ENCODE data around the gene C12orf56. TPM values are rescaled to one million over a fixed set of nuclear protein-coding genes. Genes with fewer than 3 reads are reported as not detected.

C12orf56 gene, protein sequence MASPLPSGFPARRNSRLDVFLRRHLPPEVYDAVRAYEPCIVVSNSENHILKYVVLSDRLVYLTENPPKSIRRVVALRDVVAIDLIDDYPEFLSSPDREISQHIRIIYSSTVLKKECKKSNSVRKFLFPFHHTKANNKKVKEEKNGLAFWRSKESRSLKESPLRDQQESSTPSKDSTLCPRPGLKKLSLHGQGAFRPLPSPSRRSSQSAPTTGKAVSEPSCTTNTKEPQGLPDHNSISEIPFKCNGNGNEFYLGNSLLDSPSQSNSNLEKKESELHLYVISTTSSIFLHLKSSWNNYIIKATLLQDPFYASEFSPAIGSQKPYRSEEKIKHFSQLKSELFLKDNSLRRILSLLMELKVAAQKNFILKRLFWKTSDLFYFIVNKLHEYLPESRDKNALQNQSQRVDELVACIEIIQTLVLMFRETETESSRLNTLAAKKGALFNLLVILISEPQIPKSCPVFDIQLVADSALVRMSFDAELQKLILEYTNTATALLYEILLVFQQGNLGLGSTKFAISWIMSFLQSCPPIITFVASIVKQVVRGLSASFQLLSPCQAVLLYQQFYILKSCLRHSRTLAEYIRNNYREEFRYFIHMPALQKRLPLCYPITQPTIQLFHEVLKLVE
- polyA plus RNA-seq (0.03 to 0.18 TPM (median 0.14 TPM) in 3 replicates), polyA minus RNA-seq (0.07 to 0.32 TPM in 2 of 3 replicates, not detected in the other)
- polyA plus RNA-seq (2011; ENCODE audit: low read depth), result 0.19 TPM
- 0.06 and 0.21 TPM in 2 replicates for polyA plus RNA-seq (2011; cell fraction: cytosol; rRNA removed)
- polyA plus RNA-seq (2011; cell fraction: nucleus; rRNA removed), result 0.07 and 0.28 TPM in 2 replicates
- polyA plus RNA-seq (2012; ENCODE audit: low replicate concordance), result 0.08 and 0.75 TPM in 2 replicates
- not detected for polyA minus RNA-seq (2011; cell fraction: cytosol; rRNA and poly(A)+ RNA removed)
- polyA minus RNA-seq (2011; cell fraction: nucleus; rRNA and poly(A)+ RNA removed), result not detected in 2 replicates

DNA sequence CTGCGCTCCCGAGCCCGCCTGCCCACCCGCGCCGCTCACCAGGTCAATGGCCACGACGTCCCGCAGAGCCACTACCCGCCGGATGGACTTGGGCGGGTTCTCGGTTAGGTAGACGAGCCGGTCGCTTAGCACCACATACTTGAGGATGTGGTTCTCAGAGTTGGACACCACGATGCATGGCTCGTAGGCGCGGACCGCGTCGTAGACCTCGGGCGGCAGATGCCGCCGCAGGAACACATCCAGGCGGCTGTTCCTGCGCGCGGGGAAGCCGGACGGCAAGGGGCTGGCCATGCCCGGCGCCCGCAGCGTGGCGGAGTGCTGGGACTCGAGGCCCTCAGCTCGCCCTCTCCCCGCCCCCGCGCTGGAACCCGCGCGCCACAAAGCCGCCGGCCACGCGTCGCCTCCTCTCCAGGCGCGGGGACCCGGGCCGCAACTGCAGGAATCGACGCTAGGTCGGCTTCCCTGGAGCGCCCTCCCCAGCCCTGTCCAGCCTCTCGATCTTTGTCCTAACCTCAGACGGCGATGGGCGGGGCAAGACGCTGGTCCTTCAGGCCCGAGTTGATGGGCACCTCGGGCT is at the start of gene C12orf56:
TSS of gene C12orf56 (minus strand) at position 484 of the 577 bp plus-strand sequence. CDS start at position 291, 193 bp downstream.
- FAIRE-seq, result no peak
- no peak for TF ChIP-seq EZH2 (IDR thresholded peaks at IDR 0.05; ENCODE audit: low read length)
- TF ChIP-seq, protein P1, sequence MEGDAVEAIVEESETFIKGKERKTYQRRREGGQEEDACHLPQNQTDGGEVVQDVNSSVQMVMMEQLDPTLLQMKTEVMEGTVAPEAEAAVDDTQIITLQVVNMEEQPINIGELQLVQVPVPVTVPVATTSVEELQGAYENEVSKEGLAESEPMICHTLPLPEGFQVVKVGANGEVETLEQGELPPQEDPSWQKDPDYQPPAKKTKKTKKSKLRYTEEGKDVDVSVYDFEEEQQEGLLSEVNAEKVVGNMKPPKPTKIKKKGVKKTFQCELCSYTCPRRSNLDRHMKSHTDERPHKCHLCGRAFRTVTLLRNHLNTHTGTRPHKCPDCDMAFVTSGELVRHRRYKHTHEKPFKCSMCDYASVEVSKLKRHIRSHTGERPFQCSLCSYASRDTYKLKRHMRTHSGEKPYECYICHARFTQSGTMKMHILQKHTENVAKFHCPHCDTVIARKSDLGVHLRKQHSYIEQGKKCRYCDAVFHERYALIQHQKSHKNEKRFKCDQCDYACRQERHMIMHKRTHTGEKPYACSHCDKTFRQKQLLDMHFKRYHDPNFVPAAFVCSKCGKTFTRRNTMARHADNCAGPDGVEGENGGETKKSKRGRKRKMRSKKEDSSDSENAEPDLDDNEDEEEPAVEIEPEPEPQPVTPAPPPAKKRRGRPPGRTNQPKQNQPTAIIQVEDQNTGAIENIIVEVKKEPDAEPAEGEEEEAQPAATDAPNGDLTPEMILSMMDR (optimal IDR thresholded peaks at IDR 0.05 in 1 of 3, IDR thresholded peaks at IDR 0.05 in 1 of 3, conservative IDR thresholded peaks at IDR 0.05 in 1 of 3; ENCODE audit: extremely low read depth in 1 of 3, insufficient read depth in 2 of 3, low read length in 3 of 3), result no peak
- H3K36me3 ChIP-seq (ENCODE audit: control insufficient read depth in 2 of 2, extremely low read depth in 1 of 2, insufficient read depth in 2 of 2, low read length in 2 of 2), result no peaks in the 10 kb centered on the region
- H3K79me2 ChIP-seq (ENCODE audit: control insufficient read depth, insufficient read depth, low read length), result no peaks in the 10 kb centered on the region
- H2AFZ ChIP-seq (ENCODE audit: control insufficient read depth, low read length), result peak within 1 kb of the TSS; percentile 70
- DNase-seq (ENCODE audit: low read depth, low spot score), result no peak
- no peaks in the 10 kb centered on the region for H4K20me1 ChIP-seq (ENCODE audit: control insufficient read depth, extremely low read depth, insufficient read depth, low read length)
- dilution Hi-C loops (cut with MboI; ENCODE audit: extremely low pct_ligation_motif_present, low sequenced_read_pairs), result no loop called here
- no peaks in the 10 kb centered on the region for H3K9me3 ChIP-seq (ENCODE audit: control insufficient read depth, low read depth, low read length)
- no peaks in the 10 kb centered on the region for H3K27me3 ChIP-seq (ENCODE audit: control insufficient read depth, extremely low read depth, insufficient read depth, low read length)
- peak within 1 kb of the TSS; percentile 1 to 27 (median 23) for H3K4me3 ChIP-seq (ENCODE audit: control insufficient read depth in 2 of 3, extremely low read depth in 1 of 3, insufficient read depth in 2 of 3, low read depth in 1 of 3, low read length in 3 of 3)
- H3K27ac ChIP-seq (ENCODE audit: control insufficient read depth, insufficient read depth, low read length), result no peak within 1 kb of the TSS
- H3K4me2 ChIP-seq (ENCODE audit: control insufficient read depth, extremely low read depth, insufficient read depth, low read depth, low read length), result peak within 1 kb of the TSS; percentile 57
- H3K4me1 ChIP-seq (ENCODE audit: control insufficient read depth, extremely low read depth, insufficient read depth, low read length), result peaks cover 17% of the 10 kb centered on the region
- H3K9ac ChIP-seq (ENCODE audit: control insufficient read depth, extremely low read depth, insufficient read depth, low read length), result no peak within 1 kb of the TSS
- no peaks in the 10 kb centered on the region for H3K9me1 ChIP-seq (ENCODE audit: control insufficient read depth, extremely low read depth, insufficient read depth, low read length)

DNA sequence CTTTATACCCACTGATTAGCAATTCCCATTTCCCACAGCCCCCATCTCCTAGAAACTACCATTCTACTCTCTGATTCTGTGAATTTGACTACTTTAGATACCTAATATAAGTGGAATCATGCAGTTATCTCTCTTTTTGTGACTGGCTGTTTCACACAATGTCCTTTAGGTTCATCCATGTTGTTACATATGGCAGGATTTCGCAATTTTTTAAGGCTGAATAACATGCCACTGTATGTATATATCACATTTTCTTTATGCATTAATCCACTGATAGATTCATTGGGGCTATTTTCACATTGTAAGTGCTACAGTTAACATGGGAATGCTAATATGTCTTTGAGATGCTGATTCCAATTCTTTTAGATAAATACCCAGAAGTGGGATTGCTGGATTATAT is 49.5 kb upstream of the C12orf56 start:
- Histone ChIP-seq H3K4me2 (ENCODE audit: control insufficient read depth, extremely low read depth, insufficient read depth, low read depth, low read length) (no peak overlapping the region), H4K20me1 (ENCODE audit: control insufficient read depth, extremely low read depth, insufficient read depth, low read length) (no peaks in the 10 kb centered on the region), H3K4me1 (ENCODE audit: control insufficient read depth, extremely low read depth, insufficient read depth, low read length) (no peaks in the 10 kb centered on the region), H3K9me3 (ENCODE audit: control insufficient read depth, low read depth, low read length) (no peaks in the 10 kb centered on the region), H3K79me2 (ENCODE audit: control insufficient read depth, insufficient read depth, low read length) (no peaks in the 10 kb centered on the region), H3K27me3 (ENCODE audit: control insufficient read depth, extremely low read depth, insufficient read depth, low read length) (no peaks in the 10 kb centered on the region), H3K4me3 (ENCODE audit: control insufficient read depth in 2 of 3, extremely low read depth in 1 of 3, insufficient read depth in 2 of 3, low read depth in 1 of 3, low read length in 3 of 3) (no peak overlapping the region), H3K36me3 (ENCODE audit: control insufficient read depth in 2 of 2, extremely low read depth in 1 of 2, insufficient read depth in 2 of 2, low read length in 2 of 2) (peaks cover 17 to 21% of the 10 kb centered on the region in 2 experiments), H3K27ac (ENCODE audit: control insufficient read depth, insufficient read depth, low read length) (no peak overlapping the region), H2AFZ (ENCODE audit: control insufficient read depth, low read length) (no peak overlapping the region), H3K9me1 (ENCODE audit: control insufficient read depth, extremely low read depth, insufficient read depth, low read length) (no peaks in the 10 kb centered on the region), H3K9ac (ENCODE audit: control insufficient read depth, extremely low read depth, insufficient read depth, low read length) (no peak overlapping the region)
- dilution Hi-C loops (cut with MboI; ENCODE audit: extremely low pct_ligation_motif_present, low sequenced_read_pairs), result no loop called here
- DNase-seq (ENCODE audit: low read depth, low spot score), result no peak
- TF ChIP-seq, protein P1 (optimal IDR thresholded peaks at IDR 0.05 in 1 of 3, IDR thresholded peaks at IDR 0.05 in 1 of 3, conservative IDR thresholded peaks at IDR 0.05 in 1 of 3; ENCODE audit: extremely low read depth in 1 of 3, insufficient read depth in 2 of 3, low read length in 3 of 3), result no peak
- no peak for TF ChIP-seq EZH2 (IDR thresholded peaks at IDR 0.05; ENCODE audit: low read length)
- FAIRE-seq, result no peak

Measured in keratinocyte (primary cell).